Endothelial cell (in vitro differentiated cells): Measurements from ENCODE around the gene EPHX1. TPM values are rescaled to one million over a fixed set of nuclear protein-coding genes. Genes with fewer than 3 reads are reported as not detected.

ENCODE experiments used
- DNase-seq: peaks from one replicate; pipeline ENCODE4 v3.0.0; 2021; ENCODE audit warnings: low spot score
- H3K27ac Mint-ChIP-seq: one replicate; pipeline ENCODE4 v1.8.0; 2021; ENCODE audit warnings: mixed read lengths, inconsistent platforms; ENCODE audit not compliant: unreplicated experiment
- H3K27me3 Mint-ChIP-seq: one replicate; pipeline ENCODE4 v1.8.0; 2021; ENCODE audit warnings: mild to moderate bottlenecking, moderate library complexity, mixed read lengths, inconsistent platforms; ENCODE audit not compliant: unreplicated experiment
- H3K36me3 Mint-ChIP-seq: one replicate; pipeline ENCODE4 v1.8.0; 2021; ENCODE audit warnings: mild to moderate bottlenecking, low read depth, mixed read lengths, inconsistent platforms; ENCODE audit not compliant: unreplicated experiment
- H3K4me1 Mint-ChIP-seq: one replicate; pipeline ENCODE4 v1.8.0; 2021; ENCODE audit warnings: mild to moderate bottlenecking, mixed read lengths, inconsistent platforms; ENCODE audit not compliant: unreplicated experiment
- H3K4me3 Mint-ChIP-seq: one replicate; pipeline ENCODE4 v1.8.0; 2021; ENCODE audit warnings: mild to moderate bottlenecking, mixed read lengths, inconsistent platforms; ENCODE audit not compliant: unreplicated experiment
- H3K9me3 Mint-ChIP-seq: one replicate; pipeline ENCODE4 v1.8.0; 2021; ENCODE audit warnings: mixed read lengths, inconsistent platforms; ENCODE audit not compliant: unreplicated experiment
- total RNA-seq: library from RNA; stranded (reverse); fragmentation: NEBNext Ultra II Directional; extraction: Animal tissue kit (Norgen Biotek cat#: 25700); gene quantifications from one replicate; pipeline ENCODE4 v1.2.1, GENCODE V29; 2021; ENCODE audit not compliant: unreplicated experiment
- TF ChIP-seq, protein P1 (sequence below): fragments of 200-600 bp; sonication (generic); IDR thresholded peaks from one replicate; pipeline ENCODE4 v1.5.0; 2021; ENCODE audit warnings: antibody characterized with exemption; ENCODE audit not compliant: unreplicated experiment

EPHX1 gene
- total RNA-seq, 1 donor from 2014 or later, result 45.0 TPM

DNA sequence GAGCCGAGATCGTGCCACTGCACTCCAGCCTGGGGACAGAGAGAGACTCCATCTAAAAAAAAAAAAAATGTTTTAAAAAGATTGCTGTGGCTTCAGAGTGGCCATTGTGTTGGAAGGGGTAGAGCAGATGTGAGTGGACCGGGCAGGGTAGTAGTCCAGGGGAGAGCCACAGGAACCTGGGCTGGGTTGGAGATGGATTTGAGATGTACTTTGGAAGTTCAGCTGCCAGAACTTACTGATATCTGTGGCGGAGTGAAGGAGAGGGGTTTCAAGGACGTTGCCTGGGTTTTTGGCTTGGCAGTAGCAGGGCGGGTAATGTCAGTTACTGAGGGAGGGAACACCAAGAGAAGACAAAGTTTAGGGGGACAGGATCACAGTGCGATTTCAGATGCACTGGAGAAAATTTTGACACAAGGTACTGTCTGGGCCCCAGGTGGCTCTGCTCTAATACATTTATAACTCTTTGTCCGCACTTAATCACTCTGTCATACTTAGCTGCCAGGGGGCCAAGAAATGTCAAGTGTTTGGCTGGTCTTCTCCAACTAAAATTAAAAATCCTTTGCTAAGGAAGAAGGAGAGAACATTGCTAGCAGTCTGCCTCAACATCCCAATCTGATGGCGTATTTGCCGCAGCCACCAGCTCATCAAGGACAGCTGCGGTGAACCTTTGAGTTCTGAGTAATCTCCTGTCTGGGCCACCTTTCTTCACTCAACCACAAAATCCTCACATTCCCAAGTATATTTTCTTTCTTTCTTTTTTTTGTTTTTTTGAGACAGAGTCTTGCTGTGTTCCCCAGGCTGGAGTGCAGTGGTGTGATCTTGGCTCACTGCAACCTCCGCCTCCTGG, 9.6 kb downstream of the EPHX1 start:
- TF ChIP-seq, protein P1, sequence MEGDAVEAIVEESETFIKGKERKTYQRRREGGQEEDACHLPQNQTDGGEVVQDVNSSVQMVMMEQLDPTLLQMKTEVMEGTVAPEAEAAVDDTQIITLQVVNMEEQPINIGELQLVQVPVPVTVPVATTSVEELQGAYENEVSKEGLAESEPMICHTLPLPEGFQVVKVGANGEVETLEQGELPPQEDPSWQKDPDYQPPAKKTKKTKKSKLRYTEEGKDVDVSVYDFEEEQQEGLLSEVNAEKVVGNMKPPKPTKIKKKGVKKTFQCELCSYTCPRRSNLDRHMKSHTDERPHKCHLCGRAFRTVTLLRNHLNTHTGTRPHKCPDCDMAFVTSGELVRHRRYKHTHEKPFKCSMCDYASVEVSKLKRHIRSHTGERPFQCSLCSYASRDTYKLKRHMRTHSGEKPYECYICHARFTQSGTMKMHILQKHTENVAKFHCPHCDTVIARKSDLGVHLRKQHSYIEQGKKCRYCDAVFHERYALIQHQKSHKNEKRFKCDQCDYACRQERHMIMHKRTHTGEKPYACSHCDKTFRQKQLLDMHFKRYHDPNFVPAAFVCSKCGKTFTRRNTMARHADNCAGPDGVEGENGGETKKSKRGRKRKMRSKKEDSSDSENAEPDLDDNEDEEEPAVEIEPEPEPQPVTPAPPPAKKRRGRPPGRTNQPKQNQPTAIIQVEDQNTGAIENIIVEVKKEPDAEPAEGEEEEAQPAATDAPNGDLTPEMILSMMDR, result no peak
- no peaks in the 10 kb centered on the region for H3K36me3 Mint-ChIP-seq
- no peak overlapping the region for H3K4me3 Mint-ChIP-seq
- peaks cover 20% of the 10 kb centered on the region for H3K4me1 Mint-ChIP-seq
- H3K27ac Mint-ChIP-seq, result no peak overlapping the region
- no peak for DNase-seq
- H3K9me3 Mint-ChIP-seq, result no peaks in the 10 kb centered on the region
- peaks cover 6% of the 10 kb centered on the region for H3K27me3 Mint-ChIP-seq

DNA sequence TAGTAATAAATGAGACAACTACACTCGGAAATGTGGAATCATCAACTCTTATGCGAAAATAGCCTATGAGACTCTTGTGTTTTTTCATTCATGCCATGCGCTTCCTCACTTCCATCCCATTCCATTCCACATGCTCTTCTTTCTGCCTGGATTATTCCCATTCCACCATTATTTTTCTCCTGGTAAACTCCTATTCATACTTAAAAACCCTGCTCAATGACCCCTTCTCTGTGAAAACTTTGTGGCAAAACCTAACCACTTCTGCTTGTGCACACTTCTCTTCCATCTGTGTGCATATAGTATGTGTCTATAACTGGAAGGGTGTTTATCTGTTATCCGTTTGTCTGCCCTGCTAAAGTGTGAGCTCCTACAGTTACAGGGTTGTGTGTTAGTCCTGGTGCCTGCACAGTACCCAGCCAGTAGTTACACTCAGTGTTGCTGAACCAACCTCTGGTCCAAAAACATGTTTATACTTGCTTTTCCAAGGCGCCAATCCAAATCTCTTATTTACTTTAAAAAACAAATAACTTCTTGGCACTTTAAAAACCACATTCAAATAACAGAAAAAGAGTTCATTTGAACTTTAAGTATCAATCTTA, 10.7 kb downstream of the EPHX1 start:
- Mint-ChIP-seq H3K9me3 (no peaks in the 10 kb centered on the region), H3K4me1 (peaks cover 21% of the 10 kb centered on the region), H3K36me3 (no peaks in the 10 kb centered on the region), H3K4me3 (no peak overlapping the region), H3K27me3 (peaks cover 4% of the 10 kb centered on the region), H3K27ac (no peak overlapping the region)
- DNase-seq, result no peak
- TF ChIP-seq, protein P1, result no peak

DNA sequence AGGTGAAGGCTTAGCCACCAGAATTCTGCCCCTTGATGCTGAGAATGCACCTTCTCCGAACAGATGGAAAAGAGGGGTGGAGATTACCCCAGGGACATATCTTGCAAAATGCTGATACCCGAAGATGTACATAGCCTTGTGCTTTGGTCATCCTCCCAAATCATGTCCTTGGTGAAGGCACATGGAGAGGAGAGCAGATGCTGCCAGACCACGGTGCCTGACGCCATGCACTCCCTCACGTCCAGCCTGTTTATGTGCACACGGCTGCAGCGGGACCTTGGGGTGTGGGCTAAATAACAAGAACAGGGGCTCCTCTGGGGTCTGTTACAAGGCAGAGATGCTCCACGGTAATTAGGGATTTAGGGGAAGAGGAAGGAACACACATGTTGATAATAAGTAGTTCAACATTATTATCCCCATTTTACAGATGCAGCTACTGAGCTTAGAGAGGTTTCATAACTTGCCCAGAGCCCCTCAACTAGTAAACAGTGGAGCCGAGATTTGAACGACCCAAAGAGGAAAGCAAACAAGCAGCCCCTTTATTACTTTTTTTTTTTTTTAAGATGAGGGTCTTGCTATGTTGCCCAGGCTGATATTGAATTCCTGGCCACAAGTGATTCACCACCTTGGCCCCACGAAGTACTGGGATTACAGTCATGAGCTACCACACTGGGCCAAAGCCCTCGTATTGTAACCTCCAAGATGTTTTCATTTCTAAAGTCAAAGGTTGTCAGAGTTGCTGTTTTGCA, 12.9 kb downstream of the EPHX1 start:
- no peaks in the 10 kb centered on the region for H3K36me3 Mint-ChIP-seq
- H3K27me3 Mint-ChIP-seq, result peaks cover 1% of the 10 kb centered on the region
- no peaks in the 10 kb centered on the region for H3K9me3 Mint-ChIP-seq
- TF ChIP-seq, protein P1, result no peak
- H3K4me1 Mint-ChIP-seq, result peaks cover 23% of the 10 kb centered on the region
- DNase-seq, result no peak
- no peak overlapping the region for H3K27ac Mint-ChIP-seq
- H3K4me3 Mint-ChIP-seq, result no peak overlapping the region

DNA sequence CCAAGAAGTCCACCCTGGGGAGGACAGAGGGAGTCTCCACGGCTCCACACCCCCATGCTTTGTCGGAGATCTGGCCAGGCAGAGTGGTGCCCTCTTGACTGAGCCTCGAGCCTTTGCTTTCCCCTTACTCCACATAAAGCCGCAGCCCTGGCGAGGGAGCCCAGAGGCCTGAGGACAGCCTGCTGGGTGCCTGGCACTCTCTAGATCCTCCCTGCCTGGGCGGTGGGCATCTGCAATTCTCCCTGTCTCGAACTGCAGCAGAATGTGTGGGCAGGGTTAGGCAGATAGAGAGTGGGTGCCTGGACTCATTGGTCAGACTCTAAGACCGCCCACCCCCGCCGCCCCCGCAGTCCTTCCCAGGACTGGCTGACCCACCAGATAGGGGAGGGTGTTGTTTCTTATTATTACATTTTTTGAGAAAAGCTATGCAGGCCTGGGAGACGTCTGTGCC, 13.9 kb downstream of the EPHX1 start:
- H3K4me1 Mint-ChIP-seq, result peaks cover 18% of the 10 kb centered on the region
- no peaks in the 10 kb centered on the region for H3K9me3 Mint-ChIP-seq
- no peak overlapping the region for H3K4me3 Mint-ChIP-seq
- no peak overlapping the region for H3K27ac Mint-ChIP-seq
- H3K36me3 Mint-ChIP-seq, result no peaks in the 10 kb centered on the region
- TF ChIP-seq, protein P1, result no peak
- no peak for DNase-seq
- H3K27me3 Mint-ChIP-seq, result no peaks in the 10 kb centered on the region
